ENCODE measurements around the gene HOXD1.

Gene HOXD1

GRCh38 chr2:176167398-176167797 is 21.1 kb upstream of the HOXD1 start:
- DNase-seq, result no peak

GRCh38 chr2:176169181-176169580 is 19.3 kb upstream of the HOXD1 start:
- no peak for DNase-seq

GRCh38 chr2:176169711-176170110 is 18.8 kb upstream of the HOXD1 start:
- DNase-seq, result no peak

- DNase-seq, result no peak
These were observed 17.7 kb upstream of the HOXD1 start for GRCh38 chr2:176170602-176171305.

- DNase-seq, result no peak
These were observed 17.0 kb upstream of the HOXD1 start for GRCh38 chr2:176171351-176172006.

- DNase-seq, result no peak
These were observed 16.2 kb upstream of the HOXD1 start for GRCh38 chr2:176172007-176172894.

GRCh38 chr2:176172895-176173566 is 15.4 kb upstream of the HOXD1 start:
- no peak for DNase-seq

GRCh38 chr2:176173567-176174381 is 14.7 kb upstream of the HOXD1 start:
- DNase-seq, result no peak

GRCh38 chr2:176174382-176174823 is 14.1 kb upstream of the HOXD1 start:
- DNase-seq, result no peak

GRCh38 chr2:176174824-176175708 is 13.4 kb upstream of the HOXD1 start:
- no peak for DNase-seq

GRCh38 chr2:176175709-176176607 is 12.5 kb upstream of the HOXD1 start:
- DNase-seq, result no peak

- no peak for DNase-seq
These were observed 10.9 kb upstream of the HOXD1 start for GRCh38 chr2:176177580-176178037.

- no peak for DNase-seq
These were observed 10.3 kb upstream of the HOXD1 start for GRCh38 chr2:176178038-176178756.

- DNase-seq, result no peak
These were observed 9.6 kb upstream of the HOXD1 start for GRCh38 chr2:176178757-176179295.

- no peak for DNase-seq
These were observed 6.9 kb upstream of the HOXD1 start for GRCh38 chr2:176181551-176181950.

GRCh38 chr2:176182671-176183070 is 5.8 kb upstream of the HOXD1 start:
- no peak for DNase-seq

- no peak for DNase-seq
These were observed 3.7 kb upstream of the HOXD1 start for GRCh38 chr2:176184749-176185148.

GRCh38 chr2:176186024-176186423 is 2.4 kb upstream of the HOXD1 start:
- DNase-seq, result no peak
